OCI-LY7 (cell line): ENCODE data around the gene ERCC8. TPM values are rescaled to one million over a fixed set of nuclear protein-coding genes. Genes with fewer than 3 reads are reported as not detected.

Source experiments
- Bru-seq: library from RNA; stranded (reverse); fragments of 400-500 nt; gene quantifications from one replicate; lab custom pipeline; 2021; lab: Mats Ljungman, UMichigan
- BruChase-seq, 2 experiments: library from RNA; stranded (reverse); fragments of 400-500 nt; gene quantifications; one replicate each; lab custom pipeline; 2021; lab: Mats Ljungman, UMichigan
- BruUV-seq: library from RNA; stranded (reverse); fragments of 400-500 nt; replicated peaks from 2 replicates; lab custom pipeline; 2021; lab: Mats Ljungman, UMichigan
- CTCF ChIA-PET: fragments of 300-600 bp; sonication (Branson Sonifier 250); formaldehyde crosslinking; loops from one replicate; lab custom pipeline; 2022; ENCODE audit warnings: antibody characterized with exemption; ENCODE audit not compliant: unreplicated experiment; lab: Charles Lee
- POLR2A ChIA-PET: fragments of 300-600 bp; sonication (Branson Sonifier 250); formaldehyde crosslinking; loops from one replicate; lab custom pipeline; 2022; ENCODE audit warnings: antibody characterized with exemption; lab: Charles Lee
- DNase-seq: peaks from one replicate; pipeline ENCODE4 v3.0.0-alpha.2; 2015; ENCODE audit warnings: low spot score
- H2AFZ ChIP-seq: fragments of 200-600 bp; sonication (generic), shearing (Covaris generic); 2 replicates; pipeline ENCODE4 v1.6.1; 2014; ENCODE audit warnings: mild to moderate bottlenecking, antibody characterized with exemption, low read length, moderate library complexity
- H3K27ac ChIP-seq: fragments of 200-600 bp; sonication (generic); 2 replicates; pipeline ENCODE4 v1.5.1; 2014; ENCODE audit warnings: mixed run types, low read depth, mild to moderate bottlenecking, moderate library complexity, low read length, inconsistent platforms; ENCODE audit not compliant: poor library complexity, severe bottlenecking
- H3K36me3 ChIP-seq: fragments of 200-600 bp; sonication (generic); 2 replicates; pipeline ENCODE4 v1.6.1; 2014; ENCODE audit warnings: mild to moderate bottlenecking, antibody characterized with exemption, low read length, moderate library complexity, mixed read lengths; ENCODE audit not compliant: insufficient read depth
- H3K4me1 ChIP-seq: fragments of 200-600 bp; sonication (generic); 2 replicates; pipeline ENCODE4 v1.5.1; 2014; ENCODE audit warnings: mild to moderate bottlenecking, low read length; ENCODE audit not compliant: insufficient read depth, poor library complexity, severe bottlenecking
- H3K4me2 ChIP-seq: fragments of 200-600 bp; sonication (generic); 2 replicates; pipeline ENCODE4 v1.6.1; 2014; ENCODE audit warnings: mild to moderate bottlenecking, low read length
- H3K4me3 ChIP-seq: fragments of 200-600 bp; sonication (generic); 2 replicates; pipeline ENCODE4 v1.5.1; 2014; ENCODE audit warnings: mild to moderate bottlenecking, low read depth, low read length; ENCODE audit not compliant: poor library complexity, severe bottlenecking
- H3K79me2 ChIP-seq: fragments of 200-600 bp; sonication (generic); 2 replicates; pipeline ENCODE4 v1.6.1; 2016; ENCODE audit warnings: low read depth, mild to moderate bottlenecking, low read length, moderate library complexity, mixed read lengths; ENCODE audit not compliant: insufficient read depth
- H3K9me2 ChIP-seq: fragments of 200-600 bp; sonication (generic); 2 replicates; pipeline ENCODE4 v1.6.1; 2016; ENCODE audit warnings: mild to moderate bottlenecking, low read length, mixed read lengths; ENCODE audit not compliant: insufficient read depth
- H3K9me3 ChIP-seq: fragments of 200-600 bp; sonication (generic); 2 replicates; pipeline ENCODE4 v1.6.1; 2014; ENCODE audit warnings: mild to moderate bottlenecking, mixed run types, low read length, mixed read lengths
- H4K20me1 ChIP-seq: fragments of 200-600 bp; sonication (generic); 2 replicates; pipeline ENCODE4 v1.6.1; 2014; ENCODE audit warnings: mild to moderate bottlenecking, antibody characterized with exemption, low read length, moderate library complexity, mixed read lengths; ENCODE audit not compliant: insufficient read depth
- EZH2phosphoT487 ChIP-seq: fragments of 200-600 bp; sonication (generic); IDR thresholded peaks from 2 replicates; pipeline ENCODE4 v1.6.1; 2018; ENCODE audit warnings: low read depth, borderline replicate concordance, mild to moderate bottlenecking, mixed run types, antibody characterized with exemption, low read length, moderate library complexity, mixed read lengths
- intact Hi-C: fragments of 100-400 bp; cut with micrococcal nuclease; formaldehyde crosslinking; loops from one replicate; pipeline ENCODE4 v1.10.0; 2022; ENCODE audit not compliant: unreplicated experiment
- long read RNA-seq: library from polyadenylated mRNA; stranded (forward); transcript quantifications from one replicate; pipeline ENCODE4 v2.0.0, GENCODE V29; 2022
- total RNA-seq, 2 experiments: library from RNA; depleted of rRNA in 1 of 2; stranded (reverse); fragments of >200 nt in 1 of 2; shearing (Covaris generic) in 1 of 2; gene quantifications; 2 replicates each; pipeline ENCODE4 v1.2.3, GENCODE V29; 2014 to 2022
- TF ChIP-seq, protein P1 (sequence below): fragments of 200-600 bp; sonication (generic); conservative IDR thresholded peaks from 2 replicates; pipeline ENCODE4 v1.5.1; 2014; ENCODE audit warnings: mild to moderate bottlenecking, antibody characterized with exemption, low read length, moderate library complexity, mixed read lengths

The ERCC8 gene, protein sequence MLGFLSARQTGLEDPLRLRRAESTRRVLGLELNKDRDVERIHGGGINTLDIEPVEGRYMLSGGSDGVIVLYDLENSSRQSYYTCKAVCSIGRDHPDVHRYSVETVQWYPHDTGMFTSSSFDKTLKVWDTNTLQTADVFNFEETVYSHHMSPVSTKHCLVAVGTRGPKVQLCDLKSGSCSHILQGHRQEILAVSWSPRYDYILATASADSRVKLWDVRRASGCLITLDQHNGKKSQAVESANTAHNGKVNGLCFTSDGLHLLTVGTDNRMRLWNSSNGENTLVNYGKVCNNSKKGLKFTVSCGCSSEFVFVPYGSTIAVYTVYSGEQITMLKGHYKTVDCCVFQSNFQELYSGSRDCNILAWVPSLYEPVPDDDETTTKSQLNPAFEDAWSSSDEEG
- total RNA-seq (2014; rRNA removed; shearing (Covaris generic)) (11.8 and 14.0 TPM in 2 replicates), total RNA-seq (2022) (16.6 and 17.5 TPM in 2 replicates), Bru-seq, nascent RNA (percentile 75 among the genes with signal in this experiment), BruChase-seq, experiment 1, labeled RNA remaining after a 6-hour chase (percentile 69 among the genes with signal in this experiment), BruChase-seq, experiment 2, labeled RNA remaining after a 2-hour chase (percentile 73 among the genes with signal in this experiment)
- long read RNA-seq, transcript ERCC8-201 (12 exons, 2,017 nt), result major isoform, 5 of 14 reads
- long read RNA-seq, partial matches to known transcripts, result 6 of 14 reads
- long read RNA-seq, other reads (novel, unspliced or antisense), result 3 of 14 reads

DNA sequence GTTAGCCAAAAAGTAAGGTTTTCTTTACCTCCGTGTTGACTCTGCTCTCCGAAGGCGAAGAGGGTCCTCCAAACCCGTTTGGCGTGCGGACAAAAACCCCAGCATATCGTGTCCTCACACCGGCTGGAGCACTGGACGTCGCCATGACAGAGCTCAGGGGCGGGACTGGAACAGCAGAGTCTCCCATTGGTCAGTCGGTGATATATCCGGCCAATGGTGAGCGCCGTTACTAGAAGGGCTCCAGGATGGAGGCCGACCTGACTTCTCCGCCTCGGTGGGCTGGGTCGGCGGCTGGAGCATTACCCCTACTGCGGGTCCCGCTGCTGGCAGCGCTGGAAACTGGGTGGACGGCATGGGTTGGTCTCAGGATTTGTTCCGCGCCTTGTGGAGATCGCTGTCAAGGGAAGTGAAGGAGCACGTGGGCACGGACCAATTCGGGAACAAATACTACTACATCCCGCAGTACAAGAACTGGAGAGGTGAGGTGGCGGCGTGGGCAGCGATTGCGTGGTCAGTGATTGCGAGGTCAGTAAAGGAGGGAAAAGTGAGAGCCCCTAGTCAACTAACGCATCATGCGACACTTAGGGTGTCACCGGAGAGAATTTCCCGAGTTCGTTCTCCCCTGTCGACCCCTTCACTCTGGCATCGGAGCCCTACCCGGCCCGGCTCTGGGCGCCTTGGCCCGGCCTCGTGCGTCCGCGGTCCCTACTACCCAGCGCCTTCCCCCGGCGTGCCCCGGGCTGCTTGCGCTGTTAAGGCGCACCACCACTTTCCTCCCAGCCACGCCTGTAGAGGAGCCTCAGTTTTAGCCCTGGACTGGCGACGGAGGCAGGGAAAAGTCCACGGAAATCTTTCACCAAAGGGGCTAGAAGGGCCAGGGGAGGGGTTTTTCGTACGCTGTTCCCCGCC is at the start of gene ERCC8, which contains the start of gene NDUFAF2:
Gene ERCC8 (minus strand): TSS at position 167 of the 909 bp plus-strand sequence. CDS start 62 bp downstream, at position 105.
Gene NDUFAF2 (plus strand): TSS at position 302 of the 909 bp plus-strand sequence. CDS start 51 bp downstream, at position 353.
- intact Hi-C loops, result loop anchor here (5.0 to 10.0 kb wide), 4 partner anchors 217 to 420 kb away; partner anchors contain the start of genes DEPDC1B and SMIM15
- CTCF ChIA-PET, result interaction anchor here (1.0 kb wide), 1 partner anchor 12 kb away, joined by 3 read pairs; no protein-coding TSS in a partner anchor
- peaks cover 10% of the 10 kb centered on the region for H3K36me3 ChIP-seq
- no peak for TF ChIP-seq EZH2phosphoT487
- TF ChIP-seq, protein P1, sequence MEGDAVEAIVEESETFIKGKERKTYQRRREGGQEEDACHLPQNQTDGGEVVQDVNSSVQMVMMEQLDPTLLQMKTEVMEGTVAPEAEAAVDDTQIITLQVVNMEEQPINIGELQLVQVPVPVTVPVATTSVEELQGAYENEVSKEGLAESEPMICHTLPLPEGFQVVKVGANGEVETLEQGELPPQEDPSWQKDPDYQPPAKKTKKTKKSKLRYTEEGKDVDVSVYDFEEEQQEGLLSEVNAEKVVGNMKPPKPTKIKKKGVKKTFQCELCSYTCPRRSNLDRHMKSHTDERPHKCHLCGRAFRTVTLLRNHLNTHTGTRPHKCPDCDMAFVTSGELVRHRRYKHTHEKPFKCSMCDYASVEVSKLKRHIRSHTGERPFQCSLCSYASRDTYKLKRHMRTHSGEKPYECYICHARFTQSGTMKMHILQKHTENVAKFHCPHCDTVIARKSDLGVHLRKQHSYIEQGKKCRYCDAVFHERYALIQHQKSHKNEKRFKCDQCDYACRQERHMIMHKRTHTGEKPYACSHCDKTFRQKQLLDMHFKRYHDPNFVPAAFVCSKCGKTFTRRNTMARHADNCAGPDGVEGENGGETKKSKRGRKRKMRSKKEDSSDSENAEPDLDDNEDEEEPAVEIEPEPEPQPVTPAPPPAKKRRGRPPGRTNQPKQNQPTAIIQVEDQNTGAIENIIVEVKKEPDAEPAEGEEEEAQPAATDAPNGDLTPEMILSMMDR, result no peak
- peak within 1 kb of the TSS; percentile 99 for H3K4me2 ChIP-seq
- no peaks in the 10 kb centered on the region; the same call in 1 of the 2 replicates for H4K20me1 ChIP-seq
- no peaks in the 10 kb centered on the region for H3K9me2 ChIP-seq
- peak within 1 kb of the TSS; percentile 81 for H2AFZ ChIP-seq
- POLR2A ChIA-PET, result interaction anchor here (0.6 to 1.8 kb wide), 7 partner anchors 9 to 256 kb away, joined by 3 to 6 read pairs (median 3); partner anchors contain the start of gene DEPDC1B
- peaks cover 66% of the 10 kb centered on the region for H3K79me2 ChIP-seq
- H3K4me1 ChIP-seq, result peaks cover 13% of the 10 kb centered on the region
- TSS peak; percentile 65 for BruUV-seq
- peak; percentile 91 for DNase-seq
- no peaks in the 10 kb centered on the region for H3K9me3 ChIP-seq
- H3K4me3 ChIP-seq, result peak within 1 kb of the TSS; percentile 80
- H3K27ac ChIP-seq, result peak within 1 kb of the TSS; percentile 1

DNA sequence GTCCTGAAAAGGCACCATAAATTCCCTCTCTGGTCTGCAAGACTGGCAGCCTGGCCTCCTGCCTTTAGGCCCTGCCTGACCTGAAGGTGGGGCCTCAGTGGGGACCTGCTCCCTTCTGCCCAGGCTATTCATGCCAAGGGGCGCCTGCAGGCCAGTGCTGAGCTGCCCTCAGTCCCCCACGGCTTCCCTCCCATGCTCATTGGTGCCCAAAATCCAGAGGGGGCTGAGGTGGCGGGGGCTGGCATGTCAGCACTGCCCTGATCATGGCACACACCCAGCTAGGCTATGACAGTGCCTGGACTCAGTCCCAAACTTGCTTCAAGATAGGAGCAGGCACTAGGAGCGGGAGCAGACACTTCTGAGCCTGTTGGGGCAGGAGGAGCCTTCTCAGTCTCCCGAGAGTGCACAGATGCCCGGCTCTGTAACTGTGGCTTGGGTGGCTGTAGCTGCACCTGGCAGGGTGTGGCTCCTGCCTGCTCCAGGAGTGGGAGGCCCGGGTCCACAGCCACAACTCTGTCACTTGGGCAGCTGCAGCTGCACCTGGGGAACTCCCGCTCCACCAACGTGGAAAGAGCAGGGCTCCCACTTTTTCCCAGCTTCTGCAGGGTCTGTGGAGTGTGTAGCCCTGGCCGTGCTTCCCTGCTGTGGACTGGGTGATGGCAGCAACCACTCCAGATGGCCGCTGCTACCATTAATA is 49.2 kb upstream of the ERCC8 start:
- H2AFZ ChIP-seq, result no peak overlapping the region
- peaks cover 18% of the 10 kb centered on the region; the same call in 1 of the 2 replicates for H3K9me3 ChIP-seq
- H3K4me1 ChIP-seq, result no peaks in the 10 kb centered on the region
- H3K27ac ChIP-seq, result no peak overlapping the region
- TF ChIP-seq EZH2phosphoT487, result no peak
- TF ChIP-seq, protein P1, result no peak
- no peak for DNase-seq
- no TSS peak for BruUV-seq
- POLR2A ChIA-PET, result no interaction called here
- no peaks in the 10 kb centered on the region for H3K9me2 ChIP-seq
- CTCF ChIA-PET, result no interaction called here
- intact Hi-C loops, result no loop called here
- H3K4me2 ChIP-seq, result no peak overlapping the region
- H3K4me3 ChIP-seq, result no peak overlapping the region
- no peaks in the 10 kb centered on the region for H3K79me2 ChIP-seq
- H4K20me1 ChIP-seq, result no peaks in the 10 kb centered on the region
- H3K36me3 ChIP-seq, result no peaks in the 10 kb centered on the region
